ENCODE results near the gene TTR. TPM values are rescaled to one million over a fixed set of nuclear protein-coding genes. Genes with fewer than 3 reads are reported as not detected.

The TTR gene
- polyA plus RNA-seq, 1 of the 3 experiments (the other 2 are of a cell fraction) = not detected

- Histone ChIP-seq H2AFZ (ENCODE audit: low read depth) (peak overlapping the region; percentile 3; the same call in 1 of the 2 replicates), H4K20me1 (ENCODE audit: insufficient read depth) (no peaks in the 10 kb centered on the region), H3K9ac (peak overlapping the region; percentile 17; the same call in 1 of the 2 replicates), H3K4me1 (ENCODE audit: control insufficient read depth in 1 of 2, insufficient read depth in 2 of 2, low read depth in 1 of 2, low read length in 1 of 2) (peaks cover 4 to 7% of the 10 kb centered on the region in 2 experiments; a peak in 3 of 4 replicates), H3K4me3 (ENCODE audit: low read depth in 2 of 2, low read length in 1 of 2) (no peak overlapping the region), H3K4me2 (peak overlapping the region; percentile 53), H3K36me3 (replicated peaks in 1 of 2; ENCODE audit: control insufficient read depth in 1 of 2, insufficient read depth in 2 of 2, low read length in 1 of 2) (no peaks in the 10 kb centered on the region), H3K9me3 (no peaks in the 10 kb centered on the region), H3K79me2 (ENCODE audit: insufficient read depth) (no peaks in the 10 kb centered on the region), H3K27ac (ENCODE audit: low read depth in 2 of 2, low read length in 1 of 2) (peak overlapping the region; percentile 16 to 85; a peak in 2 of 4 replicates), H3F3A (replicated peaks; ENCODE audit: insufficient read depth) (peaks cover 11% of the 10 kb centered on the region), H3K27me3 (ENCODE audit: insufficient read depth) (no peaks in the 10 kb centered on the region), H3K9me2 (no peaks in the 10 kb centered on the region)
- 80% methylated on average over 9 of the region's 9 CpGs for WGBS (ENCODE audit: low lambda C conversion rate)
- ChIA-PET POLR2A (no interaction called here), CTCF (interaction anchor here (0.6 to 1.7 kb wide), 4 partner anchors 14 to 381 kb away, joined by 3 to 5 read pairs (median 3); no protein-coding TSS in a partner anchor)
- peak; percentile 26 for DNase-seq
- no peak for TF ChIP-seq ELF1 (IDR thresholded peaks at IDR 0.05)
- TF ChIP-seq CHD2 (IDR thresholded peaks at IDR 0.05; ENCODE audit: low read length, partially characterized antibody) = no peak
- no peak for TF ChIP-seq USF2 (IDR thresholded peaks at IDR 0.05; ENCODE audit: borderline replicate concordance, low read depth, low read length)
- TF ChIP-seq JUND (IDR thresholded peaks at IDR 0.05) = peak; percentile 46; the same call in 1 of the 2 replicates
- no peak for TF ChIP-seq SIN3A (IDR thresholded peaks at IDR 0.05; ENCODE audit: borderline replicate concordance, low read depth, low read length)
- peak; percentile 75 to 76 for TF ChIP-seq EP300 (IDR thresholded peaks at IDR 0.05; ENCODE audit: borderline replicate concordance in 1 of 2, low read depth in 1 of 2, low read length in 1 of 2)
- TF ChIP-seq TEAD4 (IDR thresholded peaks at IDR 0.05; ENCODE audit: borderline replicate concordance, insufficient read depth) = peak; percentile 37; the same call in 1 of the 2 replicates
- no peak for TF ChIP-seq MXI1 (IDR thresholded peaks at IDR 0.05; ENCODE audit: low read depth, low read length)
- no peak for TF ChIP-seq SMC3 (IDR thresholded peaks at IDR 0.05; ENCODE audit: low read depth, low read length)
- no peak for TF ChIP-seq GATA2 (CRISPR knock-in tag; IDR thresholded peaks at IDR 0.05)
- no peak; the same call in 1 of the 2 replicates for TF ChIP-seq NFIC (IDR thresholded peaks at IDR 0.05; ENCODE audit: borderline replicate concordance)
- TF ChIP-seq FOSL2 (IDR thresholded peaks at IDR 0.05; ENCODE audit: borderline replicate concordance, low read depth) = peak; percentile 57; the same call in 1 of the 2 replicates
- no peak for TF ChIP-seq YY1 (IDR thresholded peaks at IDR 0.05; ENCODE audit: low read depth)
- TF ChIP-seq REST (IDR thresholded peaks at IDR 0.05; ENCODE audit: low read depth, low read length) = no peak
- peak; percentile 91 for TF ChIP-seq PBX3 (IDR thresholded peaks at IDR 0.05)
- peak; percentile 97 for TF ChIP-seq TCF12 (IDR thresholded peaks at IDR 0.05)
- peak; percentile 65 for TF ChIP-seq MEF2A (IDR thresholded peaks at IDR 0.05; ENCODE audit: borderline replicate concordance, low read depth)
- no peak for TF ChIP-seq RFX5 (IDR thresholded peaks at IDR 0.05; ENCODE audit: low read length)
- TF ChIP-seq CTCF (IDR thresholded peaks at IDR 0.05) = no peak
- no peak for TF ChIP-seq NRF1 (IDR thresholded peaks at IDR 0.05; ENCODE audit: low read depth, low read length)
- no peak for TF ChIP-seq TAF1 (IDR thresholded peaks at IDR 0.05; ENCODE audit: borderline replicate concordance, low read depth, low read length)
- TF ChIP-seq POLR2AphosphoS5 (IDR thresholded peaks at IDR 0.05; ENCODE audit: low read depth, low read length) = peak; percentile 87; the same call in 1 of the 2 replicates
- TF ChIP-seq RXRA (IDR thresholded peaks at IDR 0.05; ENCODE audit: borderline replicate concordance, low read depth) = no peak; the same call in 1 of the 2 replicates
- TF ChIP-seq FOXM1 (IDR thresholded peaks at IDR 0.05; ENCODE audit: low read depth) = no peak
Measured at GRCh38 chr18:31596081-31596872, 4.6 kb downstream of the TTR start.
